Endothelial cell of umbilical vein (primary cell): ENCODE results near the gene SPRYD7. TPM values are rescaled to one million over a fixed set of nuclear protein-coding genes. Genes with fewer than 3 reads are reported as not detected.

Experiments used
- BruUV-seq: library from RNA; stranded (reverse); fragments of 400-500 nt; replicated peaks from 2 replicates; lab custom pipeline; 2021; lab: Mats Ljungman, UMichigan
- CTCF ChIA-PET: fragments of 300-600, 350-600 bp; sonication (Branson Sonifier 250); formaldehyde crosslinking; loops from one replicate; lab custom pipeline; 2021; ENCODE audit warnings: antibody characterized with exemption, inconsistent platforms; lab: Charles Lee
- POLR2A ChIA-PET: fragments of 300-600, 350-600 bp; sonication (Branson Sonifier 250); formaldehyde crosslinking; loops from one replicate; lab custom pipeline; 2021; ENCODE audit warnings: antibody characterized with exemption, inconsistent platforms; lab: Charles Lee
- DNase-seq: peaks from one replicate; pipeline ENCODE4 v3.0.0-alpha.2; 2011; ENCODE audit warnings: low read depth, low spot score
- FAIRE-seq: peaks from 2 replicates; lab custom pipeline; 2011; peaks lifted over from hg19 to GRCh38; lab: Jason Lieb, UNC
- H2AFZ ChIP-seq: 2 replicates; pipeline ENCODE4 v1.6.0; 2012; ENCODE audit warnings: low read depth, low read length, control low read depth, inconsistent platforms
- H3K27ac ChIP-seq: 2 replicates; pipeline ENCODE4 v1.5.1; 2011; ENCODE audit warnings: low read depth, mild to moderate bottlenecking, control low read depth, low read length, moderate library complexity; ENCODE audit not compliant: insufficient read depth
- H3K27me3 ChIP-seq, 2 experiments: 2 replicates each; pipeline versions ENCODE4 v1.6.0 to v1.6.1; 2011; ENCODE audit warnings: low read length in 2 of 2, mixed read lengths in 1 of 2; ENCODE audit not compliant: control insufficient read depth in 2 of 2, insufficient read depth in 2 of 2
- H3K36me3 ChIP-seq, 2 experiments: 2 replicates in 1 of 2; 3 replicates in 1 of 2; pipeline ENCODE4 v1.5.1; 2011; ENCODE audit warnings: low read length in 2 of 2, mild to moderate bottlenecking in 1 of 2, moderate library complexity in 1 of 2; ENCODE audit not compliant: control insufficient read depth in 2 of 2, insufficient read depth in 2 of 2; ENCODE audit errors: extremely low read depth in 1 of 2
- H3K4me1 ChIP-seq: 3 replicates; pipeline ENCODE4 v1.5.1; 2011; ENCODE audit warnings: mild to moderate bottlenecking, low read length; ENCODE audit not compliant: control insufficient read depth, insufficient read depth; ENCODE audit errors: extremely low read depth
- H3K4me2 ChIP-seq: 2 replicates; pipeline ENCODE4 v1.6.1; 2011; ENCODE audit warnings: low read length, control low read depth, mixed read lengths; ENCODE audit not compliant: insufficient read depth
- H3K4me3 ChIP-seq, 3 experiments: fragments of 200-600 bp in 1 of 3; sonication (generic), shearing (Covaris generic) in 1 of 3; replicated peaks in 1 of 3; 2 replicates each; pipeline ENCODE4 v1.5.1; 2011 to 2016; ENCODE audit warnings: control low read depth in 3 of 3, low read length in 3 of 3, mild to moderate bottlenecking in 2 of 3, inconsistent platforms in 1 of 3, low read depth in 1 of 3, moderate library complexity in 1 of 3; ENCODE audit not compliant: insufficient read depth in 1 of 3
- H3K79me2 ChIP-seq: 2 replicates; pipeline ENCODE4 v1.6.0; 2012; ENCODE audit warnings: low read length, inconsistent platforms; ENCODE audit not compliant: control insufficient read depth, insufficient read depth
- H3K9ac ChIP-seq: replicated peaks from 2 replicates; pipeline ENCODE3; 2011; ENCODE audit warnings: low read length, control low read depth; ENCODE audit not compliant: insufficient read depth; ENCODE audit errors: extremely low read depth
- H3K9me1 ChIP-seq: replicated peaks from 3 replicates; pipeline ENCODE4 v1.6.0; 2011; ENCODE audit warnings: mild to moderate bottlenecking, low read length; ENCODE audit not compliant: control insufficient read depth, insufficient read depth; ENCODE audit errors: extremely low read depth
- H3K9me3 ChIP-seq: replicated peaks from 2 replicates; pipeline ENCODE4 v1.5.1; 2012; ENCODE audit warnings: low read length, inconsistent platforms; ENCODE audit not compliant: control insufficient read depth, insufficient read depth
- H4K20me1 ChIP-seq: replicated peaks from 2 replicates; pipeline ENCODE3; 2011; ENCODE audit warnings: mild to moderate bottlenecking, low read length; ENCODE audit not compliant: control insufficient read depth, insufficient read depth; ENCODE audit errors: extremely low read depth
- CTCF ChIP-seq, 2 donors: IDR thresholded peaks; 1 replicate in 1 of 2; 2 replicates in 1 of 2; pipeline ENCODE4 v1.5.1; 2011; ENCODE audit warnings: low read length in 2 of 2, mild to moderate bottlenecking in 2 of 2, moderate library complexity in 2 of 2, control low read depth in 1 of 2, inconsistent platforms in 1 of 2, low read depth in 1 of 2; ENCODE audit not compliant: insufficient read depth in 1 of 2; ENCODE audit errors: extremely low read depth in 1 of 2
- EZH2 ChIP-seq: IDR thresholded peaks from 2 replicates; pipeline ENCODE4 v1.6.1; 2012; ENCODE audit warnings: borderline replicate concordance, low read depth, mild to moderate bottlenecking, moderate library complexity, low read length, inconsistent platforms; ENCODE audit not compliant: severe bottlenecking
- FOS ChIP-seq: IDR thresholded peaks from 2 replicates; pipeline ENCODE4 v1.6.1; 2011; ENCODE audit warnings: mild to moderate bottlenecking, low read length, moderate library complexity, borderline replicate concordance; ENCODE audit not compliant: insufficient read depth
- GATA2 ChIP-seq: IDR thresholded peaks from 2 replicates; pipeline ENCODE4 v1.7.0; 2011; ENCODE audit warnings: low read depth, mild to moderate bottlenecking, moderate library complexity, mixed read lengths, low read length; ENCODE audit not compliant: insufficient read length, insufficient read depth
- JUN ChIP-seq: IDR thresholded peaks from 2 replicates; pipeline ENCODE4 v1.6.1; 2011; ENCODE audit warnings: borderline replicate concordance, low read depth; ENCODE audit not compliant: insufficient read length, insufficient read depth
- MAX ChIP-seq: IDR thresholded peaks from 2 replicates; pipeline ENCODE4 v1.6.1; 2011; ENCODE audit not compliant: insufficient read depth, insufficient read length
- MYC ChIP-seq: IDR thresholded peaks from one replicate; pipeline ENCODE4 v1.6.1; 2011; ENCODE audit warnings: mild to moderate bottlenecking, low read depth, low read length
- POLR2A ChIP-seq: IDR thresholded peaks from 2 replicates; pipeline ENCODE4 v1.6.1; 2012; ENCODE audit warnings: low read depth, mild to moderate bottlenecking, control low read depth, low read length
- POLR2AphosphoS5 ChIP-seq: IDR thresholded peaks from 2 replicates; pipeline ENCODE4 v1.6.1; 2012; ENCODE audit warnings: low read depth, mild to moderate bottlenecking, control low read depth, low read length, moderate library complexity; ENCODE audit not compliant: insufficient read depth
- dilution Hi-C: fragments of 300-500 bp; cut with MboI; formaldehyde crosslinking; loops from one replicate; pipeline ENCODE4 v1.15.0; 2019; ENCODE audit warnings: low sequenced_read_pairs; ENCODE audit not compliant: extremely low pct_ligation_motif_present
- intact Hi-C: fragments of 100-400 bp; cut with micrococcal nuclease; formaldehyde crosslinking; loops from one replicate; pipeline ENCODE4 v1.10.0; 2022
- polyA plus RNA-seq, 4 experiments: library from polyadenylated mRNA; depleted of rRNA in 3 of 4; stranded (reverse) in 3 of 4; unstranded in 1 of 4; fragments of >200 nt; gene quantifications; 2 replicates each; pipeline versions ENCODE4 v1.2.1 to v1.2.3, GENCODE V29; 2011 to 2012; ENCODE audit warnings: missing spikeins in 1 of 4
- total RNA-seq: library from RNA; stranded (reverse); gene quantifications from 2 replicates; pipeline ENCODE4 v1.2.3, GENCODE V29; 2021

Gene SPRYD7
- total and polyA plus RNA-seq, 2 donors (not counting 3 experiments of a cell fraction or from before 2014, with no cell fraction given), result 2.9 to 7.5 TPM

GRCh38 chr13:49972709-49973108, 36.6 kb upstream of the SPRYD7 start:
- H2AFZ ChIP-seq, result no peak overlapping the region
- BruUV-seq, result no TSS peak
- no peaks in the 10 kb centered on the region for H3K79me2 ChIP-seq
- H3K4me1 ChIP-seq, result no peaks in the 10 kb centered on the region
- TF ChIP-seq MAX (no peak), JUN (no peak), POLR2AphosphoS5 (no peak), GATA2 (no peak), MYC (no peak), EZH2 (no peak), FOS (no peak), POLR2A (no peak), CTCF (IDR thresholded peaks at IDR 0.05; ENCODE audit: extremely low read depth in 1 of 2, insufficient read depth in 1 of 2, low read depth in 1 of 2, low read length in 2 of 2) (no peak)
- ChIA-PET POLR2A (interaction anchor here (0.6 kb wide), 1 partner anchor 22 kb away, joined by 3 read pairs; no protein-coding TSS in a partner anchor), CTCF (interaction anchor here (1.2 kb wide), 1 partner anchor 25 kb away, joined by 3 read pairs; the partner anchor contains the start of gene TRIM13)
- no peak overlapping the region for H3K4me2 ChIP-seq
- no peak for DNase-seq
- H3K9me3 ChIP-seq, result no peaks in the 10 kb centered on the region
- no peaks in the 10 kb centered on the region for H3K36me3 ChIP-seq
- dilution Hi-C loops (no loop called here), intact Hi-C loops (no loop called here)
- H3K27me3 ChIP-seq, result no peaks in the 10 kb centered on the region
- no peak overlapping the region for H3K4me3 ChIP-seq
- H3K9ac ChIP-seq, result no peak overlapping the region
- H3K27ac ChIP-seq, result no peak overlapping the region
- H4K20me1 ChIP-seq, result no peaks in the 10 kb centered on the region
- no peaks in the 10 kb centered on the region for H3K9me1 ChIP-seq
- FAIRE-seq, result no peak
